Tibial nerve (tissue), 4 donors: Measurements from ENCODE around the gene CAMK1D. TPM values are rescaled to one million over a fixed set of nuclear protein-coding genes. Genes with fewer than 3 reads are reported as not detected.

ENCODE experiments used
- DNase-seq, 2 donors: peaks; one replicate each; pipeline ENCODE4 v3.0.0-alpha.2; 2019; ENCODE audit warnings: low spot score in 2 of 2
- H3K27ac ChIP-seq, 4 donors: fragments of 200-600 bp; sonication (generic) in 3 of 4; one replicate each; pipeline ENCODE4 v1.5.1; 2017 to 2019; ENCODE audit warnings: mild to moderate bottlenecking in 1 of 4
- H3K27me3 ChIP-seq, 2 donors: fragments of 200-600 bp; sonication (generic) in 1 of 2; one replicate each; pipeline versions ENCODE4 v1.5.1 to v1.6.0; 2017 to 2019
- H3K36me3 ChIP-seq, 3 donors: fragments of 200-600 bp; sonication (generic); one replicate each; pipeline ENCODE4 v1.5.1; 2018 to 2019
- H3K4me1 ChIP-seq, 4 donors: fragments of 200-600 bp; sonication (generic) in 3 of 4; one replicate each; pipeline ENCODE4 v1.5.1; 2017 to 2019
- H3K4me3 ChIP-seq, 4 donors: fragments of 200-600 bp; sonication (generic) in 3 of 4; one replicate each; pipeline ENCODE4 v1.5.1; 2017 to 2019; ENCODE audit warnings: mild to moderate bottlenecking in 1 of 4, moderate library complexity in 1 of 4
- H3K9me3 ChIP-seq, 4 donors: fragments of 200-600 bp; sonication (generic) in 3 of 4; one replicate each; pipeline ENCODE4 v1.5.1; 2017 to 2019
- CTCF ChIP-seq, 5 experiments: fragments of 200-600 bp in 3 of 5; fragments of 450-650 bp in 2 of 5; sonication (generic) in 3 of 5; IDR thresholded peaks; one replicate each; pipeline ENCODE4 v1.5.1; 2016 to 2019; ENCODE audit warnings: antibody characterized with exemption in 5 of 5, mild to moderate bottlenecking in 3 of 5, moderate library complexity in 2 of 5
- EP300 ChIP-seq, 2 donors: sonication (generic); formaldehyde crosslinking; IDR thresholded peaks; one replicate each; pipeline ENCODE4 v1.6.1; 2017; ENCODE audit warnings: antibody characterized with exemption in 2 of 2, mild to moderate bottlenecking in 1 of 2
- POLR2A ChIP-seq, 2 donors: fragments of 450-650 bp; IDR thresholded peaks; one replicate each; pipeline ENCODE4 v1.6.1; 2017; ENCODE audit warnings: antibody characterized with exemption in 2 of 2, mild to moderate bottlenecking in 2 of 2, moderate library complexity in 2 of 2
- whole genome bisulfite sequencing, 2 donors: methylation state at CpG; one replicate each; pipeline ENCODE4 v1.1.5; 2018; 5-methylcytosine and 5-hydroxymethylcytosine counted together
- total RNA-seq, 4 donors: library from RNA; depleted of rRNA; stranded (reverse); fragments of >200 nt; gene quantifications; one replicate each; pipeline ENCODE4 v1.1.0, GENCODE V29; 2016

Gene CAMK1D
- total RNA-seq, 4 donors from 2014 or later: 6.9 to 20.5 (median 17.2) TPM

- Histone ChIP-seq H3K4me3 (no peak overlapping the region), H3K27ac (peak overlapping the region in 1 of 4 donors; percentile 72)
- TF ChIP-seq EP300 (IDR thresholded peaks at IDR 0.05) (no peak), POLR2A (IDR thresholded peaks at IDR 0.05) (no peak), CTCF (IDR thresholded peaks at IDR 0.05) (no peak)
These were observed 380.5 kb downstream of the CAMK1D start for GRCh38 chr10:12729885-12730284.

GRCh38 chr10:12730809-12731519, 381.6 kb downstream of the CAMK1D start:
- Histone ChIP-seq H3K4me1 (peaks cover 0 to 11% (median 0%) of the 10 kb centered on the region in 4 donors), H3K27ac (peak overlapping the region in 2 of 4 donors; percentile 63 to 72), H3K4me3 (peak overlapping the region in 1 of 4 donors; percentile 19), H3K27me3 (no peaks in the 10 kb centered on the region), H3K9me3 (no peaks in the 10 kb centered on the region), H3K36me3 (no peaks in the 10 kb centered on the region)
- TF ChIP-seq EP300 (IDR thresholded peaks at IDR 0.05) (peak in 1 of 2 donors; percentile 66), POLR2A (IDR thresholded peaks at IDR 0.05) (no peak)
- peak in 1 of 2 donors; percentile 21 for DNase-seq
- WGBS, 2 donors: 80 to 82% methylated on average over 9 of the region's 9 CpGs

More at GRCh38 chr10:12729885-12730284, 380.5 kb downstream of the CAMK1D start:
- peaks cover 0 to 11% (median 0%) of the 10 kb centered on the region in 4 donors for H3K4me1 ChIP-seq
- no peak for DNase-seq
- no peaks in the 10 kb centered on the region for H3K27me3 ChIP-seq
- no peaks in the 10 kb centered on the region for H3K36me3 ChIP-seq
- 68 to 70% methylated on average over 7 of the region's 7 CpGs for WGBS, 2 donors
- H3K9me3 ChIP-seq: no peaks in the 10 kb centered on the region

- 74 to 77% methylated on average over 2 of the region's 2 CpGs for WGBS, 2 donors
- H3K36me3 ChIP-seq: no peaks in the 10 kb centered on the region
- H3K9me3 ChIP-seq: no peaks in the 10 kb centered on the region
- H3K27me3 ChIP-seq: no peaks in the 10 kb centered on the region
- H3K4me3 ChIP-seq: no peak overlapping the region
- peaks cover 0 to 5% (median 0%) of the 10 kb centered on the region in 4 donors for H3K4me1 ChIP-seq
- TF ChIP-seq EP300 (IDR thresholded peaks at IDR 0.05) (no peak), POLR2A (IDR thresholded peaks at IDR 0.05) (no peak), CTCF (IDR thresholded peaks at IDR 0.05) (no peak)
- no peak overlapping the region for H3K27ac ChIP-seq
- no peak for DNase-seq
These were observed 383.9 kb downstream of the CAMK1D start for GRCh38 chr10:12733271-12733670.

DNA sequence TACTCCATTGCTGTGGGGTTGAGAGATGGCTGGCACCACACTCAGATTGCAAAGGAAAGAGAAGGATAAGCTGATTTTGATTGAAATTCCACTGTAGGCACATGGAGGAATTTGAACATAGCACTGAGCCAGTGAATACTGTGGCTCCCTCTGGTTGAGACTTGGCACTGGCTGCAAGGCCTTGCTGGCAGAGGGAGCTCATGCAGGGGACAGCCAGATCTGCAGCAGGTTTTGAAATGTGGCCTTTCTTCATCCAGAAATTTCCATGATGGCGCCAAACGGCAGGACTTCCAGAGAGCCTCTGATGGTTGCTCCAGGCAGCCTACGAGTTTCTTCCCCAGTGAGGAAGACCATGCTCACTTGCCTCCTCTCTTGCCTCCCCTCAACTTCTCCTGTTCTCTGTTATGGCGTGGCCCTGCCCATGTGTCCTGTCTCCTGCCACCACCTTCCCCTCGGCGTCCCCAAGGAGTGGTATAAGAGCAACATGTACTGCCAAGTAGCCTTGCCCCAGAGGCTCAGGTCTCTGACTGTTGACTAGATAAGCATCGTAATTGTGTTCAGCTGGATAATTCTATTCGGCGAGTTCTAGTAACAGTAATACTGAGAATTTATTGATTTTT, 386.6 kb downstream of the CAMK1D start:
- no peaks in the 10 kb centered on the region for H3K36me3 ChIP-seq
- WGBS, 2 donors: 76 to 83% methylated on average over 6 to 9 of the region's 9 CpGs
- H3K9me3 ChIP-seq: no peaks in the 10 kb centered on the region
- no peaks in the 10 kb centered on the region for H3K27me3 ChIP-seq
- no peak overlapping the region for H3K4me3 ChIP-seq
- no peak overlapping the region for H3K27ac ChIP-seq
- peaks cover 0 to 5% (median 0%) of the 10 kb centered on the region in 4 donors for H3K4me1 ChIP-seq
- DNase-seq: no peak
- TF ChIP-seq EP300 (IDR thresholded peaks at IDR 0.05) (peak in 1 of 2 donors; percentile 38), POLR2A (IDR thresholded peaks at IDR 0.05) (no peak)

DNA sequence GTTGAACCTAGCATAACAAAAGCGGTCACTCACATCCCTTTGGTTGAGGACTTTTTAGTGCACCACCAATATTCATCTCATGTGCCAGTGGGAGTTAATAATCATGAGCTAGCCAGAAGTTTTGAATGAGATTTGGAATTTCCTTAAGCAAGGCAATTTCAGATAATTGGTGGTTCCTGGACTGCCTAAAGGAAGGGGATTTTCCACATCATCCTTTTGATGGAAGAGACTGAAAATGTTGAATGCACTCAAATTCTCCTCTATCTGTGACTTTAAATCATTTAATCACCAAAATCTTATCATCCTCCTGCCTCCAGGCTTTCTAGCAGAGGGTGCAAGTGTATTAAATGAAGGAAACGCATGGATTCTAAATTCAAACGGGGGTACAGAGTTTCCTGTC, 391.5 kb downstream of the CAMK1D start:
- Histone ChIP-seq H3K4me1 (peaks cover 0 to 19% (median 0%) of the 10 kb centered on the region in 4 donors), H3K36me3 (no peaks in the 10 kb centered on the region), H3K9me3 (no peaks in the 10 kb centered on the region), H3K4me3 (no peak overlapping the region), H3K27me3 (no peaks in the 10 kb centered on the region), H3K27ac (peak overlapping the region in 2 of 4 donors; percentile 55 to 76)
- TF ChIP-seq CTCF (IDR thresholded peaks at IDR 0.05): no peak
- no peak for TF ChIP-seq EP300 (IDR thresholded peaks at IDR 0.05)
- TF ChIP-seq POLR2A (IDR thresholded peaks at IDR 0.05): no peak
- no peak for DNase-seq
- 73% methylated on average over 3 of the region's 3 CpGs for WGBS, 2 donors

DNA sequence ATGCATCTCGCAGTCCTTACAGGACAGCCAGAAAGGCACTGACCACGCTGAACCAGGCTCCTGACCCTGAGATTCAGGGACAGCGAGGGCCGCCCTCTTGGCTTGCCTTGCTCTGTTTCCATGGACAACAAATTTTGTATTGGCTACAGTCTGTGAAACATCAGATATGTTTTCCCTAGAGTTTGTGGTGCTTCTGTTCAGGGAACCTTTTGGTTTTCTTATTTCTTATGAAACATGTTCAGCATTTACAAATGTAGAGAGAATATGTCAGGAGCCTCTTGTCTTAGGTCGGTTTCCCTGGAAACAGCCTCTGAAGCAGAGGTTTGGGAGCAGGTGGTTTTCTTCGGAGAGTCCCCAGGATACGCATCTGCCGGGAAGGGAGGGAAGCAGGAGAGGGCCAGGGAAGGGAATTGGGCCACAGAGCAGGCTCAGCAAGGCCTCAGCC, 392.0 kb downstream of the CAMK1D start:
- Histone ChIP-seq H3K9me3 (no peaks in the 10 kb centered on the region), H3K27me3 (no peaks in the 10 kb centered on the region), H3K27ac (peak overlapping the region in 3 of 4 donors; percentile 24 to 76 (median 55)), H3K4me1 (peaks cover 0 to 19% (median 0%) of the 10 kb centered on the region in 4 donors), H3K36me3 (no peaks in the 10 kb centered on the region), H3K4me3 (no peak overlapping the region)
- no peak for TF ChIP-seq POLR2A (IDR thresholded peaks at IDR 0.05)
- TF ChIP-seq EP300 (IDR thresholded peaks at IDR 0.05): peak in 1 of 2 donors; percentile 33
- DNase-seq: peak in 1 of 2 donors; percentile 29
- 51 to 73% methylated on average over 8 of the region's 8 CpGs for WGBS, 2 donors
